ENCODE data around the gene CUX1. TPM values are rescaled to one million over a fixed set of nuclear protein-coding genes. Genes with fewer than 3 reads are reported as not detected.

CUX1 gene
- total RNA-seq, 1 experiment from 2014 or later = 36.5 TPM

DNA sequence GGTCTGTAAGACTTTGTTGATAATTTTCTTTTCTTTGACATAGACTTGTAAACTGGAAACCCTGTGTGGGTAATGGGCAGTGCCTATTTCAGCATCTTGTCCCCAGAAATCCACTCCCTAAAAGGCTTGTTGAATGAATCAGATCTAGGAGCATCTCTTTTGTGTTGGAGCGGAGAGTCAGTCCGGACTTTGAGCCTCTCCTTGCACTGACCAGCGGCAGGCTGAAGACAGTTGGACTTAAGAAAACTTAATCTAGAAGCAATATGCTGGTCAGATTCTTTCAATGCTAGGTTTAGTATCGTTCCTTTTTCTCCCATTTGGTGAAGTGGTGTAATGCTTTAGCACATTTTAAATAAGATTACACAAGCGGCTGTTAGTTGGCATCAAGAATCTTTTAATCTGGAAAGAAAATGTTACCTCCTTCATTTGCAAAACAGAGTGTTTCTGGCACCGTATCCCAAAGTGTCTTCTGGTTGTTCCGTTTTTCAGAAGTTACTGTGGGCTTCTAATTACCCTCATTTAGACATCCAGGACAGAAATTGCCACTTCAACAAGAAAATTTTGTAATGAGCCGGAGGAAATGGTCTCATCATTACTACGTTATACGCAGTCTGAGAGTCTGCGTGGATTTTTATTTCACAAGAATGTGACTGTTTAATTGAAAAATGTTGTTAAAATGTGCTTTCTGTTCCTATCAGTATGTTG is 74.7 kb downstream of the CUX1 start:
- DNase-seq (ENCODE audit: low spot score) = no peak

DNA sequence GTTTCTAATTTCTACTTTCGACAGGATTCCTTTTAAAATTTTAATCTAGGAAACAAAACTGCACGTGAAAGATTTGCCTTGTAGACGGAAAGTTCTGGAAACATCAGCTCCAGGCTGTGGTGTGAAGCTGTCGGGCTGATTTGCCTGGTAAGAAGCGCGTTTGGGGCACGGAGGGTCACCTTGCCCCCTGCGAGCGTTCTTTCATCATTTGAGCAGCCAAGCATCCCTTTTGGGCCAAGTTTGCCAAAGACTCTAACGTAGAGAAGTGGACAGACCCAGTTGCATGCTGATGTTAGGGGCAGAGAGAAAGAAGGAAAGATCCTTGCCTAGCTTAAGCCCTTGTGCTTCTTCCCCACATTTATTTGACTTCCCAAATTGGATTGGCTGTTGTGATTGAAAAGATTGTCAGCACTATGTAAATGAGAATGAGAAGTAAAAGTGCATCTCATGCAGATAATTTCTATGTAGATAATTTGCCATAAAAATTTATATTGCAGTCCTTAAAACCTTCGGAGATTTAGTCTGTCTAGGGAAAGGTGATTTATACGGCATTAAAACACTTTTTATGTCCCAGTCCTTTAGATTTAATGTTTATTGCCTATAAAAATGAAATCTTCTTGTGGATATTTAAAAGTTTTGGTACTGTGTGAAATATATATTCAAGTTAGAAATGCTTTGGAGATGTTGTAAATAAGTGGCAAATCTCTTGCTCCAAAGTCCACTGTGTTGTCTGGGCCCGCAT is 76.1 kb downstream of the CUX1 start:
- no peak for DNase-seq (ENCODE audit: low spot score)

GRCh38 chr7:101896316-101896715 is 78.9 kb downstream of the CUX1 start:
- DNase-seq (ENCODE audit: low spot score) = no peak

DNA sequence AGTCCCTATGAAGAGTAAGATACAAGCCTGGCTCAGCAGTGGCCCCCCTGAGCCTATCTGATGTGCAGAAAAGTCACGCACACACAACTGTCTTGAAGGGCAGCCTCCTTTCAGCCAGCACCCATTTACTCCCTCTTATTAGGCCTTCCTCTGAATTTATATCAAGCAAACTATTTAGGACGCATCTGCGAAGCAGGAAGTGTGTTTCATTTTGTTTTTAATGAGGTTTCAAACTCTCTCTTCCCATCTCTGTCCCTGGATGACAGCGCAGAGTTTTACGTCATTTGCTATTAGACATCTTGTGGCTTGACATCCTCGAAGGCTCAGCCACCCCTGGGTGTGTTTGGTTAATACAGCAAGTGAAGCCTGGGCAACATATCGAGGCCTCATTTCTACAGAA is 79.5 kb downstream of the CUX1 start:
- DNase-seq (ENCODE audit: low spot score) = no peak

GRCh38 chr7:101898106-101898505 is 80.7 kb downstream of the CUX1 start:
- DNase-seq (ENCODE audit: low spot score) = no peak

DNA sequence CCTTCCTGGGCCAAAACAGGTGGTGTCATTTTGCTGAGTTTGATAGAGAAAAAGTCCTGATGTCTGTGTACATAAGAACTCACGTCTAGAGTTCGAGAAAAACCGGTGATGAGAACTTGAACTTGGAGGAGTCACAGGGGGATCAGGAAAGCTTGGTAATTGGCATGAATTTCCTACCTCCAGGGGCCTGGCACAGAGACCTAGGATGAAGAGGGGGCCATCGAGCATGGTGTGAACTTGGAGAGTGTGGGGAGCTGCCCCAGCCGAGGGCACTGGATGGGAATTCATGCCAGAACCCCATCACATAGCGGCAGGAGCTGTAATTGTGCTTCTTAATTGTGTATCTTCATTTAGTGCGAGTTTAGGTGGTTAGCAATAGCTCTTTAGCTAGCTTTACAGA is 82.2 kb downstream of the CUX1 start:
- no peak for DNase-seq (ENCODE audit: low spot score)

DNA sequence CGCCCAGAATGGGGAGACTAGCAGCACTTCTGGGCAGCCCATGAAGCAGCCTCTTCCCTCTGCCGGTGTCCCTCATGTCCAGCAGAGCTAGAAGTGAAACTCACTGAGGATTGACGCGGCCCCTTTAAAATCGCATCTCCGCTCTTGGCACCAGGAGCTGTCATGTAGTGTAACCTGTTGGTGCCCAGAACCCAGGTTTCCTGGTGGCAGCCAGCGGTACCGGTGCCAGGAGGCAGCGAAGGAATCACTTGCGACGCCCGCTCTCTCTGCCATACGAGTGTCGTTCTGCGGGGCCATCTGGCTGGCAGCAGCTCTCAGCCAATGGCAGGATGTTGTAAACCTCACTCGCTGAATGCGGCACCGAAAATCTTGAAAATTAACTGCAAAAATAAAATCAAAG is 82.7 kb downstream of the CUX1 start:
- DNase-seq (ENCODE audit: low spot score) = no peak

- no peak for DNase-seq (ENCODE audit: low spot score)
Observed at GRCh38 chr7:101901661-101902491, 84.5 kb downstream of the CUX1 start.

DNA sequence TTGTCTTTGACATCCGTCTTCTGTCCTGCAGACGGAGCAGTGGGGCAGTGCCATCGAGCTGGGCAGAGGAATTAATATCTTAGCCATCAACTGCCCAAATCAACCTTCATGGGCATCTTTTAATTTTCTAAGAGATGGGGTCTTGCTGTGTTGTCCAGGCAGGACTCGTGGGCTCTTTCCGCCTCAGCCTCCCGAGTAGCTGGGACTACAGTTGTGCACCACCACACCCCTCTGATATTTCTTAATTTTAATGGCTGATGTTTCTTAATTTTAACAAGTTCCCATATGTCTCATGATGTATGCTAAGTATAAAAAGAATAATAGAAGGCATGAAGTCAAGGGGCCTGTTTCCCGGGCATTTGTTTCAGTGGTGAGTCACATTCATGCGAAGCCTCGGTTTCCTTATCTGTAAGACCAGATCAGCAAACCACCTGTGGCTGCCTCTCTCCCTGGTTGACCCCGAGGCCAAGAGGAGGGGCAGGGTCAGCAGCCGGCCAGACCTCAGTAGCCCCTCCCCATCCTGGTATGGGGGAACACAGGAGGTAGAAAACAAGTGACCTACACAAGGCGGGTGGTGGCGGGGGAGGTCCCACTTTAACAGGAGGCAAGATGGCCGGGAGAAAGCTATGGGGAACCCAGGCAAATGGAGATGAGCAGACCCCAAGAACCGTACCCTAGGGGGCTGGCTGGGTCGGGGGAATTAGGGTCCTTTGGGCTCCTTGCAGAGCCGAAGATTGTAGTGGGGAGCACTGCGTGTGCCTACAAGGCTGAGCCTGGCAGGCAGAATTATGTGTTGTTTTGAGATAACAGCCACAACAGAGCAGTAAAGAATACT is 85.5 kb downstream of the CUX1 start:
- no peak for DNase-seq (ENCODE audit: low spot score)

DNA sequence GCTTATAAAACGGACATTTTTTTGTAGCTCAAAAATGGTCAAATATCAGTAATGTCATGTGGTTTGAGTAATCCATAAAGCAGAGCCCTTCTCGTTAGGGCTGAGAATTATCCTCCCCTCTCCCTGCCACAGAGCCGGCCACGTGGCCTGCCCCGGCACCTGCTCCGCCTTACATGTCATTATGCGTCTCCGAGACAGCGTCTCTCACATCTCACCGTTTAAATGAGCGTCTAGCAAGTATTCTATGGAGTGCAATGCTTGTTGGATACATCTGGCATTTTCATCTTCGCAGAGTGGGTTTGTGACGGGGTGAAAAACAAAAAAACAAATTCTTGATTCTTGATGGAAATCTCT is 86.1 kb downstream of the CUX1 start:
- no peak for DNase-seq (ENCODE audit: low spot score)

- no peak for DNase-seq (ENCODE audit: low spot score)
Observed at GRCh38 chr7:101904019-101904418, 86.6 kb downstream of the CUX1 start.

- DNase-seq (ENCODE audit: low spot score) = no peak
Observed at GRCh38 chr7:101905203-101905865, 87.9 kb downstream of the CUX1 start.

- no peak for DNase-seq (ENCODE audit: low spot score)
Observed at GRCh38 chr7:101906291-101907240, 89.1 kb downstream of the CUX1 start.

DNA sequence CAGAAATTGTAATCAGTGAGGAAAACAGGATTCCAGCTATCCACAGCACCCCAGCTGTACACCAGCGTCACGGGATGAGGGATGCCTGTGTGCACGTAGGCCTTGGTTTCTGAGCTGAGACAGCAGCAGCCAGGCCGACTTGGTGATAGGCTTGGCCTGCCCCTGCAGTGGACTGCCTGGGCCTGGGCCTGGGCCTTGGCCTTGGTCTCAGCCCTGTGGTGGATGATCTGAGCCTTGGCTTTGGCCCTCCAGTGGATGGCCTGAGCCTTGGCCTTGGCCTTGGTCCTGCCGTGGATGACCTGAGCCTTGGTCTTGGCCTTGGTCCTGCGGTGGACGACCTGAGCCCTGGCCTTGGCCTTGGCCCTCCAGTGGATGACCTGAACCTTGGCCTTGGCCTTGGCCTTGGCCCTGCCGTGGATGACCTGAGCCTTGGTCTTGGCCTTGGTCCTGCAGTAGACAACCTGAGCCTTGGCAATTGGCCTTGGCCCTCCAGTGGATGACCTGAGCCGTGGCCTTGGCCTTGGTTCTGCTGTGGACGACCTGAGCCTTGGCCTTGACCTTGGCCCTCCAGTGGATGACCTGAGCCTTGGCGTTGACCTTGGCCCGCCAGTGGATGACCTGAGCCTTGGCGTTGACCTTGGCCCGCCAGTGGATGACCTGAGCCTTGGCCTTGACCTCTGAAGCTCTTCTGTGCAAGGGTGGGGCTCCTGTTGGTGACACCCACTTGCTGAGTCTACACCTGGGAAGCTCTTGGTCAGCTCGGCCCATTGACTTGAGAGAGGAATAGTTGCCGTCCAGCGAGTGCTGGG is 93.8 kb downstream of the CUX1 start:
- no peak for DNase-seq (ENCODE audit: low spot score)

DNA sequence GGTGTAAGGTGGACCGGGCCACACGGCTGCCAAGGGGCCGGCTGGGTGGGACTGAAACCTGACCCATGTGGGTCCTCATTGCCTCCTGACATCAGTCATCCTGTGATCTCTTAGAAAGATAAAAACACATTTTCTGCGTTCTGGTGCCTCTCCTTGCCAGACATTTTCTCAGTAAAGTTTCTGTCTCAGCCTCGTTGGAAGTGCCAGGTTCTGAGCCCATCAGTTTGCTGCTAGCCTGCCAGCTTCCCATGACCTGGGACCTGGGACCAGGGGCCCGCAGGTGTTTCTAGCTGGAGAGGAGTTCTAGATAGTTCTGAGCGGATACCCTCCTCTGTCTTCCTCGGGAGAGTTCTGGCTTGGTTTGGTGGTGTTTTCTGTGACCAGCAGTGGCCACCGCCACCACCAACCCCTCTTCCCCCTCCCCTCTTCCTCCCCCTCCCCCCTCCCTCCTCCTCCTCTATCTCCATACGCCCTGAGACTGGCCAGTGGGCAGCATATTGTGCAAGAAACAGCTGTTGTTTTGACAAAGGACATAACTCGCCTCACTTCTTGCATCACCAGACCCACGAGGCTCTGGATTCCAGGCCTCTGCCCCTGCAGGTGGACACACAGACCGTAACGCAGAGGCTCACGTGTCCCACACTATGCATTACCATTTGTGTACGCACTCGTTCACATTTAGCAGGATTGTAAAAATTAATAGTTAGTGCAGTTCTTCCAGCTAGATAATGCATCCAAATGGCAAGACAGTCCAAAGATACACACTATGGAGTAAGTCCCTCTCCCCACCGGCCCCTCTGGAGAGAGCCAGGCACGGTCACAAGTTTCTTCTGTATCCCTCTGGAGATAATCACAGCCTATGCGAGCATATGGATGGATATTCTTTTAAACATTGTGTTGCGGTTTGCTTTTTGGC is 94.6 kb downstream of the CUX1 start:
- no peak for DNase-seq (ENCODE audit: low spot score)

- no peak for DNase-seq (ENCODE audit: low spot score)
Observed at GRCh38 chr7:101912716-101913110, 95.3 kb downstream of the CUX1 start.

DNA sequence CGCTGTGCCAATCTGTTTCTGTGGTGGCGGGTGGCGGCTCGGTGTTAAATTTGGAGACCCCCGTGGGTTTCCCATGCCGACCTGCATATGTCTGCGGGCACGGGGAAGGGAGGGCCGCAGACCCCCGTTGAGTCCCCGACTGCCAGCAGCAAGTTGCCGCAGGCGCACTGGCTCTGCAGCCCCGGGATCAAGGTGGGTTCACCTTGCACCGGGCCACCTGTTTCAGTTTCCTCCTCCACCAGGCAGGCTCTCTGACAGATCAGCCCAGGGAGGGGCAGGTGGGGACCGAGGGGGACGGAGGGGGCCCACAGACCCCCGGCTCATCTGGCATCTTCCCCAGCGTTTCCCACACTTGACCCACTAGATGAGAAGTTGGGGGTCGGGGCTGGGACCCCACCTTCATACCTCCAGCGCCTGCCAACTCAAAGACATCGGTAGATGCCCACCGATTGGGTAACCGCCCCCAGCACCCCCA is 95.9 kb downstream of the CUX1 start:
- DNase-seq (ENCODE audit: low spot score) = no peak

GRCh38 chr7:101913851-101914250 is 96.4 kb downstream of the CUX1 start:
- no peak for DNase-seq (ENCODE audit: low spot score)

Measured in A172 (cell line).